KMS-11 (cell line): Measurements from ENCODE around the gene MYH6.
A peak's percentile ranks its signal among the peaks of the same experiment; 100 is the strongest.

Experiments
- H2AFZ ChIP-seq: fragments of 200-600 bp; sonication (generic); 2 replicates; pipeline ENCODE4 v1.6.1; 2016; ENCODE audit warnings: antibody characterized with exemption, mixed run types, low read depth
- H3K27ac ChIP-seq: fragments of 200-600 bp; sonication (generic); 2 replicates; pipeline ENCODE4 v1.6.1; 2016; ENCODE audit warnings: mild to moderate bottlenecking, mixed run types
- H3K27me3 ChIP-seq: fragments of 200-600 bp; sonication (generic); 2 replicates; pipeline ENCODE4 v1.6.1; 2017; ENCODE audit warnings: mild to moderate bottlenecking, low read depth, mixed run types, moderate library complexity; ENCODE audit not compliant: insufficient read depth
- H3K36me3 ChIP-seq: fragments of 200-600 bp; sonication (generic); 2 replicates; pipeline ENCODE4 v1.6.1; 2017; ENCODE audit warnings: mild to moderate bottlenecking, mixed run types; ENCODE audit not compliant: insufficient read depth
- H3K4me1 ChIP-seq: fragments of 200-600 bp; sonication (generic); 2 replicates; pipeline ENCODE4 v1.6.1; 2016; ENCODE audit warnings: mild to moderate bottlenecking, low read depth, mixed run types; ENCODE audit not compliant: poor library complexity, severe bottlenecking
- H3K4me2 ChIP-seq: fragments of 200-600 bp; sonication (generic); 2 replicates; pipeline ENCODE4 v1.7.0; 2016; ENCODE audit warnings: mild to moderate bottlenecking, mixed run types
- H3K4me3 ChIP-seq: fragments of 200-600 bp; sonication (generic); IDR thresholded peaks from 2 replicates; pipeline ENCODE4 v1.6.1; 2017; ENCODE audit warnings: low read depth, low read length, mixed read lengths; ENCODE audit not compliant: insufficient read depth
- H3K79me2 ChIP-seq: fragments of 200-600 bp; sonication (generic); 2 replicates; pipeline ENCODE4 v1.6.1; 2016; ENCODE audit warnings: low read depth, mixed run types; ENCODE audit not compliant: insufficient read depth
- H3K9ac ChIP-seq: fragments of 200-600 bp; sonication (generic); 2 replicates; pipeline ENCODE4 v1.6.1; 2016; ENCODE audit warnings: mild to moderate bottlenecking, mixed run types
- H4K20me1 ChIP-seq: fragments of 200-600 bp; sonication (generic); 2 replicates; pipeline ENCODE4 v1.6.1; 2016; ENCODE audit warnings: mild to moderate bottlenecking, mixed run types; ENCODE audit not compliant: insufficient read depth
- TF ChIP-seq, protein P1 (sequence below): fragments of 200-600 bp; sonication (generic); conservative IDR thresholded peaks from 2 replicates; pipeline ENCODE4 v1.6.1; 2017; ENCODE audit warnings: low read depth, mild to moderate bottlenecking, antibody characterized with exemption, low read length, moderate library complexity, mixed read lengths

MYH6 gene

DNA sequence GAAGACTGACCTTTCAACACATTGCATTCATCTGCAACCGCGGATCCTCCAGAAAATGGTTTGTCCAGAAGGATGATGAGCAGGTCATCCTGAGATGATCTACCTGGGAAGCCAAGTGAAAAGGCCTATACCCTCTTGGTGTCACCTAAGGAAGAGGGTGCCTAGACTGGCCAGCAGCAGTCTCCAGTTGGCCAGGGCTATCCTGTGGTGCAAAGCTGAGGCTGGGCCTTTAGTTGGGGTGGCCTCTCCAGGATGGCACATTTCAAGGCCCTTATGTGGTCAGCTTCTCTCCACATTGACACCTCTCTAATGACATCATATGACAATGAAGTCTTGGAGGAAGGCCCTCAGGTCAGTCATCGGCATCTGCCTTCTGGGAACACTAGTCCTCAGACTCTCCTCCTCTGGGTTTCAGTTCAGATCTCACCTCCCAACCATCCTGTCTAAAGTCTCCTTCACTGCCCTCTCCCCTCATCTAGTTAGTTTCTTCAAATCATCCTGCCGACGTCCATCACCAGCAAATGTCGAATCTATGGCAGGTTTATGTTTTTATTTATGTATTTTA is 52.1 kb downstream of the MYH6 start:
- H2AFZ ChIP-seq, result no peak overlapping the region
- H3K4me3 ChIP-seq, result no peak overlapping the region
- no peaks in the 10 kb centered on the region for H3K79me2 ChIP-seq
- no peaks in the 10 kb centered on the region for H3K36me3 ChIP-seq
- no peak overlapping the region for H3K27ac ChIP-seq
- TF ChIP-seq, protein P1, sequence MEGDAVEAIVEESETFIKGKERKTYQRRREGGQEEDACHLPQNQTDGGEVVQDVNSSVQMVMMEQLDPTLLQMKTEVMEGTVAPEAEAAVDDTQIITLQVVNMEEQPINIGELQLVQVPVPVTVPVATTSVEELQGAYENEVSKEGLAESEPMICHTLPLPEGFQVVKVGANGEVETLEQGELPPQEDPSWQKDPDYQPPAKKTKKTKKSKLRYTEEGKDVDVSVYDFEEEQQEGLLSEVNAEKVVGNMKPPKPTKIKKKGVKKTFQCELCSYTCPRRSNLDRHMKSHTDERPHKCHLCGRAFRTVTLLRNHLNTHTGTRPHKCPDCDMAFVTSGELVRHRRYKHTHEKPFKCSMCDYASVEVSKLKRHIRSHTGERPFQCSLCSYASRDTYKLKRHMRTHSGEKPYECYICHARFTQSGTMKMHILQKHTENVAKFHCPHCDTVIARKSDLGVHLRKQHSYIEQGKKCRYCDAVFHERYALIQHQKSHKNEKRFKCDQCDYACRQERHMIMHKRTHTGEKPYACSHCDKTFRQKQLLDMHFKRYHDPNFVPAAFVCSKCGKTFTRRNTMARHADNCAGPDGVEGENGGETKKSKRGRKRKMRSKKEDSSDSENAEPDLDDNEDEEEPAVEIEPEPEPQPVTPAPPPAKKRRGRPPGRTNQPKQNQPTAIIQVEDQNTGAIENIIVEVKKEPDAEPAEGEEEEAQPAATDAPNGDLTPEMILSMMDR, result no peak
- no peak overlapping the region for H3K9ac ChIP-seq
- no peaks in the 10 kb centered on the region for H4K20me1 ChIP-seq
- H3K4me2 ChIP-seq, result no peak overlapping the region
- no peaks in the 10 kb centered on the region for H3K4me1 ChIP-seq
- no peaks in the 10 kb centered on the region for H3K27me3 ChIP-seq

DNA sequence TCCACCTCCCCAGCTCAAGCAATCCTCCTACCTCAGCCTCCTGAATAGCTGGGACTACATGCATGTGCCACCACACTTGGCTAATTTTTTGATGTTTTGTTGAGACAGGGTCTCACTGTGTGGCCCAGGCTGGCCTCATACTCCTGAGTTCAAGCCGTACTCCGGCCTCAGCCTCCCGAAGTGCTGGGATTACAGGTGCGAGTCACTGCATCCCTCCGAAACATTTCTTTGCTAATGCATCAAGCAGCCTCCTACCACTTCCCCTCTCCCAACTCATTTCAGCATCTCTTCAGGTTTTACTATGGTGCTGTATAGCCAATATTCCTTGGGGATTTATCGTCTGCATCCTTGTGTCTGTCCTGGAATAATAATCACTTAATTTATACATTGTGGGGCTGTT is 53.1 kb downstream of the MYH6 start:
- Histone ChIP-seq H3K36me3 (no peaks in the 10 kb centered on the region), H3K27me3 (no peaks in the 10 kb centered on the region)

GRCh38 chr14:23353433-23353780 is 54.7 kb downstream of the MYH6 start:
- TF ChIP-seq, protein P1, result no peak
- H3K27ac ChIP-seq, result no peak overlapping the region
- H3K9ac ChIP-seq, result no peak overlapping the region
- no peaks in the 10 kb centered on the region for H3K79me2 ChIP-seq
- no peak overlapping the region for H2AFZ ChIP-seq
- H3K4me1 ChIP-seq, result no peaks in the 10 kb centered on the region
- no peaks in the 10 kb centered on the region for H4K20me1 ChIP-seq
- H3K27me3 ChIP-seq, result no peaks in the 10 kb centered on the region
- no peak overlapping the region for H3K4me3 ChIP-seq
- no peak overlapping the region for H3K4me2 ChIP-seq
- no peaks in the 10 kb centered on the region for H3K36me3 ChIP-seq

More for the DNA sequence above, 53.1 kb downstream of the MYH6 start:
- TF ChIP-seq, protein P1, result no peak
- no peak overlapping the region for H3K27ac ChIP-seq
- H3K9ac ChIP-seq, result no peak overlapping the region
- H2AFZ ChIP-seq, result no peak overlapping the region
- no peaks in the 10 kb centered on the region for H3K4me1 ChIP-seq
- H4K20me1 ChIP-seq, result no peaks in the 10 kb centered on the region
- no peaks in the 10 kb centered on the region for H3K79me2 ChIP-seq
- H3K4me3 ChIP-seq, result no peak overlapping the region
- no peak overlapping the region for H3K4me2 ChIP-seq

DNA sequence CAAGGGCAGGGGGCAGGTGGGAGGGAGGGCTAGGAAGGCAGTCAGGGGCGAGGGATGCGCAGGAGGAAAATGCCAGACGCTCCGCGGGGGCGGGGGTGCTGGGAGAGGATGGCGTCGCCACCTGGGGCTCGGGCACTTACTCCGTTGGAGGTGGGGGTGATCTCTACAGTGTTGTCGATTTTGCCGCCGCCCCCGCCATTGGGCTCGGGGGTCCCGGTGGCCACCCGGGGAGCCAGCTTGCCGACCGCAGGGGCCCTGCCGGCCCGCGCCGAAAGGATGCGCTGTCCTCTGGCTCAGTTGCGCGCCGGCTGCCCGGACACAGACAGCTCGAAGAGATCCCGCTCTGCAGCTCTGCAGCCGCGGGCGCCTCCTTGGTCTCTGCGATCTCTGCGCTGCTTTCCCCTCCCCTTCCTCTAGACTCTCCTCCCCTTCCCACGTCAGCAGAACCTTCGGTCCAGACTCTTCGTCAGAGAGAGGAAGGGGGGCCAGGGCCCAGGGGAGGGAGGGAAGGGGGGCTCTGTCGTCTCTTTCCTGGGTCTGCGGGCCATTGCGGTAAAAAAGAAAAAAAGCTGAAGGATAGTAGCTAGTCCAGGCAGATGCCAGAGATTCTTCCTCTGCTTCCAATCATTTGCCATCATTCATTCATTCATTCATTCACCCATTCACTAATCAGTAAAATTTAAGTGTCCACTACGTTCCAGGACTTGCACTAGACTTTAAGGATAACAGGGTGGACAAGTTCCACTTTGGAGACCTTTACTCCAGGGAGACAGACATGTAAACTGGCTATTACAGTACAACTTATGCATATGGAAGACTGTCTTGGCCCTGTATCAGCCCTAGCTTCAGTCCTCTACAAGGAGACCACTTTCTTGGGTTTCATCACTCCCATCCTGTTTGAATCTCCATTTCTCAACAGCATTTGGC is 55.3 kb downstream of the MYH6 start, which contains the start of gene SLC22A17:
Gene SLC22A17 (minus strand): TSS at position 382 of the 927 bp plus-strand sequence.
- no peak within 1 kb of the TSS for H3K9ac ChIP-seq
- no peaks in the 10 kb centered on the region for H3K79me2 ChIP-seq
- H3K27me3 ChIP-seq, result no peaks in the 10 kb centered on the region
- H3K4me1 ChIP-seq, result no peaks in the 10 kb centered on the region
- H3K36me3 ChIP-seq, result no peaks in the 10 kb centered on the region
- no peak within 1 kb of the TSS for H3K4me2 ChIP-seq
- no peak within 1 kb of the TSS for H3K4me3 ChIP-seq
- H4K20me1 ChIP-seq, result no peaks in the 10 kb centered on the region
- TF ChIP-seq, protein P1, result no peak
- H2AFZ ChIP-seq, result peak within 1 kb of the TSS; percentile 30
- H3K27ac ChIP-seq, result no peak within 1 kb of the TSS
